Left colon (tissue), 2 donors: Measurements from ENCODE around the gene DYRK1B. TPM values are rescaled to one million over a fixed set of nuclear protein-coding genes. Genes with fewer than 3 reads are reported as not detected.
"Not testable (repeated sequence)": the region's sequence is repeated elsewhere in the genome, so short reads cannot be mapped to it uniquely, and the experiment has no call there.

Experiments used
- ATAC-seq: fragments of 200-7000 bp; cut with Tn5 transposase; one replicate; pipeline ENCODE4 v1.9.1; 2020; ENCODE audit warnings: mild to moderate bottlenecking, moderate library complexity
- DNase-seq, 2 donors: peaks; one replicate each; pipeline ENCODE4 v3.0.0-alpha.2; 2020
- intact Hi-C, 2 donors: fragments of 100-400 bp; cut with DNase I in 1 of 2; cut with micrococcal nuclease in 1 of 2; formaldehyde crosslinking; loops; one replicate each; pipeline versions ENCODE4 v1.11.2 to v1.14.0; 2022; cut with DNase I, micrococcal nuclease
- long read RNA-seq: library from polyadenylated mRNA; unstranded; transcript quantifications from one replicate; pipeline ENCODE4 v2.0.0, GENCODE V29; 2021
- total RNA-seq, 2 donors: library from RNA; stranded (reverse); fragmentation: NEBNext Ultra II Directional; extraction: Animal tissue kit (Norgen Biotek cat#: 25700); gene quantifications; one replicate each; pipeline ENCODE4 v1.2.1, GENCODE V29; 2021
- donor health status: DM: no; HTN: no; CAD: no.
- donor health status: DM: yes; HTN: yes; CAD: no.

DYRK1B gene
- 10 to 100 TPM in 1 of 2 donors, 1 to 10 TPM in 1; 7.6 to 16.3 TPM for total RNA-seq
- long read RNA-seq, partial matches to known transcripts, result 1 of 2 reads
- long read RNA-seq, other reads (novel, unspliced or antisense), result 1 of 2 reads

GRCh38 chr19:39833464-39834286, at the start of gene DYRK1B:
DYRK1B (minus strand) TSS chr19:39834162; CDS start chr19:39831867, 2,295 bp downstream.
- intact Hi-C loops, result no loop called here
- ATAC-seq (peak; percentile 93), DNase-seq (peak; percentile 98)

GRCh38 chr19:39882645-39883044, 48.7 kb upstream of the DYRK1B start:
- ATAC-seq, intact Hi-C loops, DNase-seq: not testable (repeated sequence)

DNA sequence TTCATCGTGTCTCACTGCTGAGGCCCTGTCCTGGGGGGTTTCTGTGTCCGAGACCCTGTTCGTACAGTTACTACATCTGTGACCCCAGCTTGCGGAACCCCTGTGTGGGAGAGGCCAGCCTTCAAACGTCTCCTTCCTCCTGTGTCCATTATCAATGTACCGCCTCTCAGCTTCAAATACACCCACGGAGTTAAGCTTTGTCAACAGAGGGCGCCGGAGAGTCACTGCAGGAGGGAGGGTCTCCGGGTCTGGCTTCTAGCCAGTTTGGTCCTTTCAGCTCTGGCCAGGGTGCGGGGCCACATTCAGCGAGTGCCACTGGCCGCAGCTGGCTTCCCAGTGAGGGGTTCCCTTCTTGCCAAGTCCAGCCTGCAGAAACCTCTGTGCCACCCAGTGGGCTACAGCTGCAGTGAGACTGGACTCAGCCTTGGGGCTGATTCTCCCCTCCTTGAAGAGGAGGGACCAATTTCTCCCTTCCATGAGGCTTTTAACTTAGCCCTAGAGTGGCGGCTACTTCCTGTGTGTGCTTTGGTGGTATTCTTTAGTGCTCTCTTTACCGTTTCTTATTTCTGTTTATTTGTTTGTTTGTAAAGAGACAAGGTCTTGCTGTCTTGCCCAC, 47.6 kb upstream of the DYRK1B start:
- ATAC-seq, result peak; percentile 58
- peak in 1 of 2 donors; percentile 20 for DNase-seq
- intact Hi-C loops, result not testable (repeated sequence)

DNA sequence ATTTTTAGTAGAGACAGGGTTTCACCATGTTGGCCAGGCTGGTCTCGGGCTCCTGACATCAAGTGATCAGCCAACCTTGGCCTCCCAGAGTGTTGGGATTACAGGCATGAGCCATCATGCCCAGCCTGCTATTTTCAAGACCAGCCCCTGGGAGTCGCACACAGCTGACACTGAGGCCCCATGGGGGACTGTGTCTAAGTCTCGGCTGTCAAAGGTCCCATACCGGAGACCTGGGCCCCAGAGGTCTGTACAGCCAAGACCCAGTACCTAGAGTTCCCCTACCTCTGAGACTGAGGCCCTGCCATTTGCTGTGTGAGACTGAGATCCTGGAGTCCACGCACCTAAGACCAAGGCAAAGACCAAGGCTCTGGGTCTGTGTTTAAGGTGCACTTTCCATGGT, 46.3 kb upstream of the DYRK1B start:
- ATAC-seq, DNase-seq, intact Hi-C loops: not testable (repeated sequence)

DNA sequence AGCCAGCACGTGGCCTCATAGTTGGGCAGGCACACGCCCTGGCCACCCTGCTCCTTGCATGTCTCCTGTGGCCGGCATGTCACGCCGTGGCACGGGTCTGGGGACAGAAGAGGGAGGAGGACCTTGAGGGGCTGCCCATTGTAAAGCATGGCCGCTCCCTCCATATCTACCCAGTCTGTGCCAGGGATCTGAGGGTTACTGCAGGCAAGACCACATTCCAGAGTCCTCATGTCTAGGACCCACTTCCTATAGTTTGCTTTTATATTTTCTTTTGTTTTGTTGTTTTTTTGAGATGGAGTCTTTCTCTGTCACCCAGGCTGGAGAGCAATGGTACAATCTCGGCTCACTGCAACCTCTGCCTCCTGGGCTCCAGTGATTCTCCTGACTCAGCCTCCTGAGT, 45.8 kb upstream of the DYRK1B start:
- DNase-seq, intact Hi-C loops: not testable (repeated sequence)
- peak; percentile 4 for ATAC-seq

DNA sequence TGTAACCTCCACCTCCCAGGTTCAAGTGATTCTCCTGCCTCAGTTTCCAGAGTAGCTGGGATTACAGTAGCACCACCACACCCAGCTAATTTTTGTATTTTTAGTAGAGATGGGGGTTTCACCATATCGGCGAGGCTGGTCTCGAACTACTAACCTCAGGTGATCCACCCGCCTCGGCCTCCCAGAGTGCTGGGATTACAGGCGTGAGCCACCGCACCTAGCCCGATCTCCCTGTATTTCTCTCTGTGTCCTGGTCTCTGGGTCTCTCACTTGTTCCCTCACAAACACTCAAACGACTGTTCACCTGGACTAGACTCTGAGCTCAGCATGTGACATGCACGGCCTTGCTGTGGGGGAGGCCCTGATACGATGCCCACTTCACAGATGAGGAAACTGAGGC, 44.9 kb upstream of the DYRK1B start:
- intact Hi-C loops, DNase-seq, ATAC-seq: not testable (repeated sequence)

GRCh38 chr19:39878398-39878797, 44.4 kb upstream of the DYRK1B start:
- intact Hi-C loops, result no loop called here
- DNase-seq (no peak), ATAC-seq (no peak)

DNA sequence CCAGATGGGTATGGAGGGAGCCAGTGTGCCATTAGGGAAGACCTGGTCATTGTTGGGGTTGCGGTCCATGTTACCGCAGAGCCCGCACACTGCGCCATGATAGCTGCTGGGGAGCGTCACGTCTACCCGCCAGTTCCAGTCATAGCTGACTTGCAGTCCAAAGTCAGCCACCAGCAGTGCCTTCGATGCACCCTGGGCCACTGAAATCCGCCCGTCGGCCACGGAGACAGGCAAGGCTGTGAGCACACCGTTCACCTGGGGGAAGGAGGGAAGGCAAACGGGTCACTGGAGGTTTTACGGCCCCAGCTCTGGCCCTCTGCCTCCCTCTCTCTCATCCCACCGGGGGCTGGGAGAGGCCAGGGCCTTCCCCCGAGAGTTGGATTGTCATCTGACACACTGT, 44.0 kb upstream of the DYRK1B start:
- intact Hi-C loops, DNase-seq: not testable (repeated sequence)
- ATAC-seq, result peak; percentile 5

GRCh38 chr19:39877488-39877887, 43.5 kb upstream of the DYRK1B start:
- intact Hi-C loops, DNase-seq, ATAC-seq: not testable (repeated sequence)

- DNase-seq, ATAC-seq, intact Hi-C loops: not testable (repeated sequence)
Observed at GRCh38 chr19:39876486-39876885, 42.5 kb upstream of the DYRK1B start.

DNA sequence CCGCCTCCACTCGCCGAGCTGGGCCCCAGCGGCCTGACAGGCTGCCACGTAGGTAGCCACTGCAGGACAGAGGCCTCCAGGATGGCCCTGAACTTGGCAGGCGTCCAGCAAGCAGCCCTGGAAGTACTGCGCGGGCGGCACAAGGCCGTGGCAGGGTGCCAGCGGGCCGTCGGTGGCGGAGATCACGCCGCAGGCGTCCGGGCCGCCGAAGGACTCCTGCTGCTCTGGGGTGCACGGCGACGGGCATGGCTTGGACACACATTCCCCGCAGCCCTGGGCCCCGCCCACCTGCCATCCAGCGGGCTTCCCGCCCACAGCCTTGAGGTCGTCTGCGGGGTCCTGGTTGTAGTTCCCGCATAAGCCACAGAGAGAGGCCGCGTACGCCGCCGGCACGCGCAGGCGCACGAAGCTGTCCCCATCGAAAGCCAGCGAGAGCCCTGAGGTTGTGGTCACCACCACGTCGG, 41.5 kb upstream of the DYRK1B start:
- intact Hi-C loops, DNase-seq, ATAC-seq: not testable (repeated sequence)

GRCh38 chr19:39874404-39874803, 40.4 kb upstream of the DYRK1B start:
- DNase-seq (peak in 1 of 2 donors; percentile 10), ATAC-seq (peak; percentile 3)
- intact Hi-C loops, result no loop called here

- ATAC-seq (no peak), DNase-seq (peak in 1 of 2 donors; percentile 13)
- intact Hi-C loops, result no loop called here
Observed at GRCh38 chr19:39873385-39873784, 39.4 kb upstream of the DYRK1B start.

DNA sequence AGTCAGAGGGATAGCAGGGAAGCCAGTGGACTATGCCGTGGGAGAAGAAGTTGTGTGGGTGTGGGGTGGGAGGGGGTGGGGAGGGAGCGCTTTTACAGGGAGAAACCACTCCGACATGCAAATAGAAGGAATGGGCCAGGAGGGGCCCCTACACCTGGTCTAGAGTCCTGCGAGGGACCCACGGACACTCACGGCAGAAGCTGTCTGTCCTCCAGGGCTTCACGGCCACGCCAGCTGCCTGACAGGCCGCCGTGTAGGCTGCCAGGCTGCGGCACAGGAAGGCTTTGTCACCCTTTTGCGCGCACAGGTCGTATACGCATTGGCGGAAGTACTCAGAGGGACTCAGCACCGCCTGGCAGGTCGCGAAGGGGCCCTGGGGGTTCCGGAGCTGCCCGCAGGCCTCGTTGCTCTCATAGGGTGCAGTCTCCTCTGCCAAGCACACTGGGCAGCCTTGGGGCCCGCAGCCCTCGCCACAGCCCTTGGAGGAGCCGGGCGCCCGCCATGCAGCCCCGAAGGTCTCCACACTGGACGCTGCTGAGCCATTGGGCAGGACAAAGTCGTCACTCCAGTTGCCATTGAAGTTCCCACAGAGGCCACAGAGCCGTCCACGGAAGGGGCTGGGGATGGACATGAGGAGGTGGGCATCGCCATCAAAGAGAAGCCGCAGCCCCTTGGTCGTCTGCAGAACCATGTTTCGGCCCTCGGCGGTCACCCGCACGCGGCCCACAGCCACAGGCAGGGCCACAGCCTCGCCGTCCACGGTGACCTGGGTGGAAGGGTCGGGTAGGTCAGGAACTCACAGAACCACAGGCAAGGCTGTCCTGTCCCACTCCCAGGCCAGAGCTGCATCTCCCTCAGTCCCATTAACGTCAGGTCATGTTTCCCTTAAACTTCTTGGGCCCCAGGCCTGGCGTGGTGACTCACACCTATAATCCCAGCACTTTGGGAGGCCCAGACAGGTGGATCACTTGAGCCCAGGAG, 38.2 kb upstream of the DYRK1B start:
- peak in 1 of 2 donors; percentile 15 for DNase-seq
- intact Hi-C loops, result no loop called here
- no peak for ATAC-seq

DNA sequence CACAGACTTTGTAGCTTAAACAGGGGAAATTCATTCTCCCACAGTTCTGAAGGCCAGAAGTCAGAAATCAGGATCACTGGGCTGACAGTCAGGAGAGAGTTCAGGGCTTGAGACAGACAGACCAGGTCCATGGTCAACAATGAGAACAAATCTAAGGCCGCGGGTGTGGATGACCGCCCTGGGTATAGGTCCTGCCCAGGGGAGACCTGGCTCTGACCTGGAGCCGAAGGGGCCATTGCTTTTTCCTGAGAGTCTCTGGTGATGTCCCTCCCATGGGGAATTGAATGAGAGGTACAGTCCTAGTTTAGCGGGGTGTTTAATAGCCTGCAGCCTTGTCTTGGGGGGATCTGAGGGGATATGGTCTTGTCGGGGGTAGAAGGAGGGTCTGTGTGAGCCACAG, 37.4 kb upstream of the DYRK1B start:
- DNase-seq (peak in 1 of 2 donors; percentile 3), ATAC-seq (no peak)
- intact Hi-C loops, result no loop called here

GRCh38 chr19:39870171-39870971, 36.4 kb upstream of the DYRK1B start:
- intact Hi-C loops, result no loop called here
- ATAC-seq, result no peak
- peak in 1 of 2 donors; percentile 16 for DNase-seq

DNA sequence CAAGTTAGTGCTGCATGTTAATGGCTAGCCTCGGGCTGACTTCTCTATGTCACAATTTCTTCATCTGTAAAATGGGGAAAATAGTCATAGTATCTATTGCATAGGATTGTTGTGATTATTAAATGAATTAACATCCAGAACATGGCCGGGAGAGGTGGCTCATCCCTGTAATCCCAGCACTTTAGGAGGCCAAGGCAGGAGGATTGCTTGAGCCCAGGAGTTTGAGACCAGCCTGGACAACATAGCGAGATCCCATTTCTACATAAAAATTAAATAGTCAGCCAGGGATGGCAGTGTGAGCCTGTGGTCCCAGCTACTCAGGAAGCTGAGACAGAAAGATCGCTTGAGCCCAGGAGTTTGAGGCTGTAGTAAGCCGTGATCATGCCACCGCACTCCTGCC, 34.0 kb upstream of the DYRK1B start:
- DNase-seq, result peak in 1 of 2 donors; percentile 6
- ATAC-seq, result no peak
- intact Hi-C loops, result no loop called here

DNA sequence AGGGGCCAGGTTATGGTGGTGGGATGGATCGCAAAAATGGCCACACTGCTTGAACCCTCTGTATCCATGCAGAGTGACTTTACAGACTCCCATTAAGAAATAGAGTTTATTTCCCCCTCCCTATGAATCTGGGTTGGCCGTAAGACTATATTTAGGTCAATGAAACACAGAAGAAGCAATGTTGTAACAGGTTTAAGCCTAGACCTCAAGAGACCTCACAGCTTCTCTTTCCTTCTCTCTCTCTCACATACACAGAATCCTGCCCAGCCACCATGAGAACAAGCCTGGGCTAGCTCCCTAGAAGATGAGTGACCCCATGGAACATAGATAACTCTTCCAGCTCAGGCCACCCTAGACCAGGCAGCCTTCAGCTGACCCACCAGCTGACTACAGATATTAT, 33.2 kb upstream of the DYRK1B start:
- intact Hi-C loops, result no loop called here
- peak in 1 of 2 donors; percentile 6 for DNase-seq

More for the DNA sequence above, 33.2 kb upstream of the DYRK1B start:
- no peak for ATAC-seq
